CD4-positive, alpha-beta T cell treated with Interleukin-21 for 1 hour (primary cell): Measurements from ENCODE around the gene NPAS3.

Experiments
- DNase-seq: peaks from one replicate; pipeline ENCODE4 v3.0.0-alpha.2; 2020

Gene NPAS3

DNA sequence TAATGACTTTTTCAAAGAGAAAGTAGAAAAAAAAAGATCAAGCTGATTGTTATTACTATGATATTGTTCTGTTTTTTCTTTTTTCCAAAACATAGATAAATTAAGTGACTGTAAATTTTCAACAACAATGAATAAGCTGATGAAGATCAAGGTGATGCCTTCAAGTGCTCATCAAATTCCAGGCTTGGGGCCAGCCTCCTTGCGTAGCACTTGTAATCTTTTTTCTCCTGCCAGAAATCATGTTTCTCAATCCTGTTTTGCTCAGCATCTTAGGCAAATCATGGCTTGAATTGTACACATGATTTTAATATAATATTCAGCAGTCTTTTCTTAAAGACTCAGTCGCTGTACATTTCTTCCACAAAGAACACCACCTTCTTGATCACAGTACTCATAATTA lies 333.2 kb downstream of the NPAS3 start:
- no peak for DNase-seq

- DNase-seq = no peak
Observed at GRCh38 chr14:33273978-33274377, 335.3 kb downstream of the NPAS3 start.

DNA sequence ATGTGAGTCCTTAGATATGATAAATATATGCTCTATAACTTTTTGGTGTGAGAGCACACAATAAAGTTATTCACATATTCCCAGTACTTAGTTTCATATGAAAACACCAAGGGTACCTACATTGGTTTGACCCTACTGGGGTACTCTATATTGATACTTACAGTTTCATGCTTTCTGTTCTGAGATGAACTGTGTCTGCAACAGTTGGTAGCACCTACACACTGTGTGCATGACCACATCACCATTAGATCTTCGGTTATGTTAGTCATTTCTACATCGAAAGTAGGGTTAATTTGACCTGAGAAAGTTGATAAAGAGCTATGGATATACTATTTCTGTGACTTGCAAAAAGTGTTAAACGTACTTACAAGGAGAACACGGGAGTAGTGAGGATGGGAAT lies 337.2 kb downstream of the NPAS3 start:
- DNase-seq = no peak

DNA sequence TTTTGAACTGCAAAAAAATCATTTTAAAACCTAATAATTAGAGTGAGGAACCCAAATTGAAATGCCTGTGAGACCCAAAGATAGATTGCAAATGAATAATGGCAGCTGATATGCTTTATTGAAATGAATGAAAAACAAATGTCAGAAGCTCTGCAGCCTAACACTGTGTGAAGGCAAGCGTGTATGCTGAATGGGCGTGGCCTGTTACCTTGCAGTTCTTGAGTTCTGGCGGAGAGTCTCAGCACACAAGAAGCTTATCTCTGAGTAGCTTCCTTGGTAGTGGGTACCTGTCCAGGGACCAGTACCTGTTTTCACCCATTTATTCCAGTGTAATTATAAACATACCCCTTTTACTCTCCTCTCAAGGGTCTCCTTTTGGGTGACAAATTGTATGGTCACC lies 341.2 kb downstream of the NPAS3 start:
- no peak for DNase-seq

- no peak for DNase-seq
Observed at GRCh38 chr14:33280646-33281045, 342.0 kb downstream of the NPAS3 start.

- no peak for DNase-seq
Observed at GRCh38 chr14:33282331-33283230, 343.9 kb downstream of the NPAS3 start.

GRCh38 chr14:33285902-33286700 lies 347.4 kb downstream of the NPAS3 start:
- no peak for DNase-seq

- DNase-seq = no peak
Observed at GRCh38 chr14:33287189-33287588, 348.5 kb downstream of the NPAS3 start.

DNA sequence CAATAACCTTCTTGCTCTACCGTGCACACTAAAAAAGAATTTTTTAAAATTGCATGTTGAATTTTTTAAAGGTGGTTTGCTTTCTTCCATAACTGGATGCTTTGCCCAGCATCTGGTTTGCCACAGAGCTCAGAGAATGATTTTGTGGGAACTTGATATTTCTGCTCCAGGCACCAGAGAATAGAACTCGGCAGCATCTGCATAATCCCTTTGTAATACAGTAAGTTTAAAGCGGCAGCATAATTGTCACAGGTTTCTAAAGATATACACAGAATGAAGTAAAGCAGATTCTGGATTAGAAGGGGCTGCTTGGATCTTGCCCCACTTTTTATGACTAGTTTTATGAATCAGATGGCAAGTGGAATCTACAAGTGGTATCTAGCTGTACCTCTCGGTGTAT lies 352.0 kb downstream of the NPAS3 start:
- DNase-seq = no peak

DNA sequence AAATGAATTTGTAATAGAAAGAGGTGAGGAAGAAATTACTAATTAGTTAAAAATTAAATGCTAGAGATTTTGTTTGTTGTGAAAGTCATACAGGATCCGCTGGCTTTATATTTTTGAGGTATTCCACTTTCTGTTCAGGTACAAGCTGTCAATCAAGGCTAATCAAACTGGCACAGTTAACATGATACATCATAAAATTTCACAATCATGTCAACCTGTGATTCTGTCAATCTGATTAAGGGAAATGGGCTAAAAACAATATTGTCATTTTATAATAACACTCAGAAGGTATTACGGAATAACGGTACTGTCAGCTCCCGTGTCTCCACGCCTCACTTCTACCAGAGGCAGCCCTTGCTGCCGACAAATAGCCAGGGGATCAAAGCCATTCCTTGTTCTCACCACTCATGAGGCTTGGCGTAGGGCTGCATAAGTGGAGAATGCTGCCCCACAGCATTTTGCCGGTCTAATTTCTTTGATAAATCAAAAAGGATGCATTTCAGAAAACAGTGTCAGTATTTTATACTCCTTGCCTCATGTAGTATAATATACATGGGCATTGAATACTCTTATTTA lies 352.9 kb downstream of the NPAS3 start:
- no peak for DNase-seq

DNA sequence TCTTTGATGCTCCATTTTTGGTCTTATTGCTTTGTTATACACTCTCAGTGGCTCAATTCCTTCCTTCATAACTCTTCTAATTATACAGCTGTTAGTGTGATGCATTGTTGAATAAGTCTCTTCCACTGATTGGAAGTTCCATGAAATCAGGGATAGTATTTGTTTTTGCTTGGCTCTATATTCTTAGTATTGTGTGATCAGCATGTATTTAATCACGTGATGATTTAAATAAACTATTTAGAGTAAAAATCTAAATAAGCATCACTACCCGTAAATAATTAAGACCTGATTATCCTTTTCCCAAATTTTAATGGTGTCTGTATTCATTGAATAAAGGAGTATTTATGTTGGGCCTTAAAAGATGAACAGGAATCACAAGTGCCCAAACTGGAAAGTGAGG lies 355.7 kb downstream of the NPAS3 start:
- DNase-seq = no peak

- DNase-seq = no peak
Observed at GRCh38 chr14:33297565-33297964, 358.9 kb downstream of the NPAS3 start.

- DNase-seq = no peak
Observed at GRCh38 chr14:33307691-33308251, 369.1 kb downstream of the NPAS3 start.

DNA sequence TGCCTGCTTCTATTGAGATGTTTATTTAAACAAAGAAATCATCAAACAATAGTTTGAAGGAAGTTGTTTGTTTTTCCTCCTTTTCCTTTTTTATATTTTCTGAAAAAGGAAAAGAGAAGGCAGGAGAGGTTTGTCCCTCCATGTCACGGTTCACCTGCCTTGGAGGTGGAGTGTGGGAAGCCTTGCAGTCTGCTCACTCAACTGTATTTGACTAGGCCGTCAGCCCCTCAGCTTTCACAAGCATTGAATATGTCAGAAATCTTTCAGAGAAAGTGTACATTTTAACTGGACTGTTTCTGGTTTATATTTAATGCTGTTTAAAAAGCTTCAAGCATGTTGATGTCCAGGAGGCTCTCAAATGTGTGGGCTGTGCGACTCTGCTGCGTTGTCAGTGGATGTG lies 370.4 kb downstream of the NPAS3 start:
- DNase-seq = no peak

DNA sequence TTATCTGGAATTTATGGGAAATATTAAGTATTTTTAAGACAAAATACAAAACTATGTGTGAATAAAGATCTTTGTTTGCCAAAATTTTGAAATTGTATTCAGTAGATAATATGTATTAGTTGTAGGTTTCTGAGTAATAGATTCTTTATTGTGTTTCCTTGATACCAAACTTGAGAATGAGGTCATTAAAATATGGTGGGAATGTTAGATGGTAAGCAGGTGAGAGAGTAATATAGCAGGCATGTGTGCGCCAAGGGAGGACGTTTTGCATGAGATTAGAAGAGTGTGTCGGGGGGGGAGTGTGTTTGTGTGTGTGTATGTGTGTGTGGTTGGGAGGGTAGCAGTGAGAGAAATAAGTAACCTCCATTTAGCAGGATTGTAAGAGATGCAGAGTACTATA lies 376.5 kb downstream of the NPAS3 start:
- DNase-seq = no peak

- DNase-seq = no peak
Observed at GRCh38 chr14:33315721-33316120, 377.0 kb downstream of the NPAS3 start.

DNA sequence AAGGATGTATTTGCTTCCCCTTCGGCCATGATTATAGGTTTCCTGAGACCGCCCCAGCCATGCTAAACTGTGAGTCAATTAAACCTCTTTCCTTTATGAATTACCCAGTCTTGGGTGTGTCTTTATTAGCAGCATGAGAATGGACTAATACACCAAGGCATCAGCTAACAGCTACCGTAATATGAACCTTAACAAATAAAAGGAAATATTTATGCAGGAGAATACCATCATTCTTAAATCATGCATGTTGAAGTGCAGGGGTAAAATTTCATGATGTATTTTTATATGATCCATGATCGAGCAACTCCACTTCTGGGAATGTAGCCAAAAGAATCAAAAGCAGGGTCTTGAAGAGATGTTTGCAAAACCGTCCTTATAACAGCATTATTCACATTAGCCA lies 379.0 kb downstream of the NPAS3 start:
- no peak for DNase-seq

DNA sequence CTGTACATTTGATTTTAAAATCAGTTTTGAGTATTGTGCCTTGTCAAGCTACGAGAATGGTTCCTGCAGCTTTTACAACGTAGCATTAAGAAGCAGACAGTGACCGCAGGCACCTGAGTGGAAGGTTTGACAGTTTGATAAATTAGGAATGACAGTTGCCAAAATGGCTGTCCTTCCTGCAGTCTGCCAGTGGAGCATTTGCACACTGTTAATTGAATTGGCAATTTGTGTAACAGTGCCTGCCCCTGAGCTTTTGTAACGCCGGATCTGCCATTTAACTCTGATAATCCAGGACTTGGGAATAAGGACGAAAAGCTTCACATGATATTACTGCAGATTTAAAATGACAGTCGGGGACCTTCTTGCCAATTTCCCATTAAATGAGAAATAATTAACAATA lies 385.3 kb downstream of the NPAS3 start:
- no peak for DNase-seq

- no peak for DNase-seq
Observed at GRCh38 chr14:33331176-33331949, 392.7 kb downstream of the NPAS3 start.

- no peak for DNase-seq
Observed at GRCh38 chr14:33332497-33332896, 393.8 kb downstream of the NPAS3 start.

DNA sequence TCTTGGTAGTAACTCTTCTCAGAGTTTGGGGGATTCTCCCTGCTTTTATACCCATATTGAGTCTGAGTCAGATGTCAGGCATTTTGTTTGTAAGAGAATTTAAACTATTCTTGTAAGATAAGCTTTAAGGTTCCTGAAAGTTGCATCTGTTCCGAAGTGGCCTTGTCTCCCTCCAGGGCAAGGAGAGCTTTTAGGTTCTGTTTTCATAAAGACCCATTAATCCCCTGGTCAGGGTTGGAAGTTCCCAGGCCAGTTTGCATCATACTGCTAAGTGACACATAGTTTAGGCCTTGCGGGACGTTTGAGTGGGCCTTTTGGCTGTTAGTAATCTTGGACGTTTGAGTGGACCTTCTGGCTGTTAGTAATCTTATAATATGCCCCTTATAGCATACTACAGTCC lies 396.7 kb downstream of the NPAS3 start:
- no peak for DNase-seq

- no peak for DNase-seq
Observed at GRCh38 chr14:33342299-33342974, 403.8 kb downstream of the NPAS3 start.
